ENCODE data around the gene SMYD1.
"Not testable (repeated sequence)": the region's sequence is repeated elsewhere in the genome, so short reads cannot be mapped to it uniquely, and the experiment has no call there.

SMYD1 gene

GRCh38 chr2:88067598-88067997 is at the start of gene SMYD1:
SMYD1 (plus strand) TSS chr2:88067825; CDS start chr2:88067865, 40 bp downstream.
- Mint-ChIP-seq H3K27ac (ENCODE audit: low read depth) (no peak within 1 kb of the TSS), H3K4me1 (no peaks in the 10 kb centered on the region), H3K9me3 (no peaks in the 10 kb centered on the region), H3K36me3 (ENCODE audit: insufficient read depth) (peaks cover 3% of the 10 kb centered on the region), H3K4me3 (no peak within 1 kb of the TSS), H3K27me3 (peaks cover 24% of the 10 kb centered on the region)
- no peak for DNase-seq (ENCODE audit: low spot score in 2 of 2)
- no peak for ATAC-seq (replicated peaks; ENCODE audit: extremely low read depth, poor library complexity, severe bottlenecking)

GRCh38 chr2:88018077-88018805 is 49.4 kb upstream of the SMYD1 start:
- Mint-ChIP-seq H3K27ac (ENCODE audit: low read depth) (peak overlapping the region; percentile 57), H3K4me3 (peak overlapping the region; percentile 88), H3K36me3 (ENCODE audit: insufficient read depth) (peaks cover 14% of the 10 kb centered on the region), H3K4me1 (peaks cover 19% of the 10 kb centered on the region)
- not testable (repeated sequence) for ATAC-seq (replicated peaks; ENCODE audit: extremely low read depth, poor library complexity, severe bottlenecking); DNase-seq (ENCODE audit: low spot score in 2 of 2); H3K27me3 Mint-ChIP-seq; H3K9me3 Mint-ChIP-seq

GRCh38 chr2:88018909-88019308 is 48.7 kb upstream of the SMYD1 start:
- Mint-ChIP-seq H3K4me3 (no peak overlapping the region), H3K27me3 (no peaks in the 10 kb centered on the region), H3K9me3 (no peaks in the 10 kb centered on the region), H3K27ac (ENCODE audit: low read depth) (no peak overlapping the region), H3K4me1 (peaks cover 19% of the 10 kb centered on the region), H3K36me3 (ENCODE audit: insufficient read depth) (peaks cover 14% of the 10 kb centered on the region)
- DNase-seq (ENCODE audit: low spot score in 2 of 2) (no peak), ATAC-seq (replicated peaks; ENCODE audit: extremely low read depth, poor library complexity, severe bottlenecking) (no peak)

- peaks cover 19% of the 10 kb centered on the region for H3K4me1 Mint-ChIP-seq
- H3K36me3 Mint-ChIP-seq (ENCODE audit: insufficient read depth), result peaks cover 14% of the 10 kb centered on the region
- DNase-seq (ENCODE audit: low spot score in 2 of 2) (no peak), ATAC-seq (replicated peaks; ENCODE audit: extremely low read depth, poor library complexity, severe bottlenecking) (no peak)
- H3K27me3 Mint-ChIP-seq, result no peaks in the 10 kb centered on the region
- no peak overlapping the region for H3K4me3 Mint-ChIP-seq
- H3K27ac Mint-ChIP-seq (ENCODE audit: low read depth), result no peak overlapping the region
- no peaks in the 10 kb centered on the region for H3K9me3 Mint-ChIP-seq
These were observed 47.6 kb upstream of the SMYD1 start for GRCh38 chr2:88019985-88020384.

- no peak for DNase-seq (ENCODE audit: low spot score in 2 of 2)
- H3K4me3 Mint-ChIP-seq, result no peak overlapping the region
These were observed 45.0 kb upstream of the SMYD1 start for GRCh38 chr2:88022669-88022921.

GRCh38 chr2:88024509-88024908 is 43.1 kb upstream of the SMYD1 start:
- H3K9me3 Mint-ChIP-seq, result no peaks in the 10 kb centered on the region
- H3K27me3 Mint-ChIP-seq, result no peaks in the 10 kb centered on the region
- no peak for DNase-seq (ENCODE audit: low spot score in 2 of 2)

More at GRCh38 chr2:88022669-88022921, 45.0 kb upstream of the SMYD1 start:
- H3K36me3 Mint-ChIP-seq (ENCODE audit: insufficient read depth), result peaks cover 11% of the 10 kb centered on the region
- no peaks in the 10 kb centered on the region for H3K9me3 Mint-ChIP-seq
- H3K27ac Mint-ChIP-seq (ENCODE audit: low read depth), result no peak overlapping the region
- ATAC-seq (replicated peaks; ENCODE audit: extremely low read depth, poor library complexity, severe bottlenecking), result no peak
- H3K4me1 Mint-ChIP-seq, result peaks cover 4% of the 10 kb centered on the region
- H3K27me3 Mint-ChIP-seq, result no peaks in the 10 kb centered on the region

GRCh38 chr2:88027697-88028389 is 39.8 kb upstream of the SMYD1 start:
- Mint-ChIP-seq H3K27ac (ENCODE audit: low read depth) (peak overlapping the region; percentile 5), H3K4me3 (no peak overlapping the region), H3K27me3 (no peaks in the 10 kb centered on the region), H3K9me3 (no peaks in the 10 kb centered on the region), H3K36me3 (ENCODE audit: insufficient read depth) (peaks cover 37% of the 10 kb centered on the region), H3K4me1 (no peaks in the 10 kb centered on the region)
- ATAC-seq (replicated peaks; ENCODE audit: extremely low read depth, poor library complexity, severe bottlenecking), result no peak
- DNase-seq (ENCODE audit: low spot score in 2 of 2), result no peak

More at GRCh38 chr2:88024509-88024908, 43.1 kb upstream of the SMYD1 start:
- ATAC-seq (replicated peaks; ENCODE audit: extremely low read depth, poor library complexity, severe bottlenecking), result no peak
- Mint-ChIP-seq H3K4me3 (no peak overlapping the region), H3K4me1 (no peaks in the 10 kb centered on the region), H3K36me3 (ENCODE audit: insufficient read depth) (peaks cover 23% of the 10 kb centered on the region), H3K27ac (ENCODE audit: low read depth) (no peak overlapping the region)

GRCh38 chr2:88028931-88029330 is 38.7 kb upstream of the SMYD1 start:
- Mint-ChIP-seq H3K27me3 (no peaks in the 10 kb centered on the region), H3K27ac (ENCODE audit: low read depth) (no peak overlapping the region), H3K4me3 (no peak overlapping the region), H3K4me1 (no peaks in the 10 kb centered on the region), H3K9me3 (no peaks in the 10 kb centered on the region), H3K36me3 (ENCODE audit: insufficient read depth) (peaks cover 42% of the 10 kb centered on the region)
- DNase-seq (ENCODE audit: low spot score in 2 of 2) (no peak), ATAC-seq (replicated peaks; ENCODE audit: extremely low read depth, poor library complexity, severe bottlenecking) (no peak)

- no peak for DNase-seq (ENCODE audit: low spot score in 2 of 2)
- ATAC-seq (replicated peaks; ENCODE audit: extremely low read depth, poor library complexity, severe bottlenecking), result no peak
- Mint-ChIP-seq H3K9me3 (no peaks in the 10 kb centered on the region), H3K4me3 (no peak overlapping the region), H3K27me3 (no peaks in the 10 kb centered on the region), H3K27ac (ENCODE audit: low read depth) (no peak overlapping the region), H3K36me3 (ENCODE audit: insufficient read depth) (peaks cover 40% of the 10 kb centered on the region), H3K4me1 (peaks cover 6% of the 10 kb centered on the region)
These were observed 35.4 kb upstream of the SMYD1 start for GRCh38 chr2:88032070-88032702.

- no peak for DNase-seq (ENCODE audit: low spot score in 2 of 2)
- Mint-ChIP-seq H3K4me3 (no peak overlapping the region), H3K27ac (ENCODE audit: low read depth) (no peak overlapping the region)
These were observed 31.4 kb upstream of the SMYD1 start for GRCh38 chr2:88036182-88036581.

GRCh38 chr2:88036606-88037005 is 31.0 kb upstream of the SMYD1 start:
- Mint-ChIP-seq H3K36me3 (ENCODE audit: insufficient read depth) (peaks cover 15% of the 10 kb centered on the region), H3K4me3 (no peak overlapping the region), H3K4me1 (peaks cover 24% of the 10 kb centered on the region), H3K27me3 (no peaks in the 10 kb centered on the region), H3K27ac (ENCODE audit: low read depth) (no peak overlapping the region), H3K9me3 (no peaks in the 10 kb centered on the region)
- no peak for ATAC-seq (replicated peaks; ENCODE audit: extremely low read depth, poor library complexity, severe bottlenecking)
- DNase-seq (ENCODE audit: low spot score in 2 of 2), result no peak

More at GRCh38 chr2:88036182-88036581, 31.4 kb upstream of the SMYD1 start:
- Mint-ChIP-seq H3K27me3 (no peaks in the 10 kb centered on the region), H3K36me3 (ENCODE audit: insufficient read depth) (peaks cover 17% of the 10 kb centered on the region), H3K9me3 (no peaks in the 10 kb centered on the region), H3K4me1 (peaks cover 24% of the 10 kb centered on the region)
- ATAC-seq (replicated peaks; ENCODE audit: extremely low read depth, poor library complexity, severe bottlenecking), result no peak

- DNase-seq (ENCODE audit: low spot score in 2 of 2) (no peak), ATAC-seq (replicated peaks; ENCODE audit: extremely low read depth, poor library complexity, severe bottlenecking) (no peak)
- Mint-ChIP-seq H3K4me1 (peaks cover 30% of the 10 kb centered on the region), H3K36me3 (ENCODE audit: insufficient read depth) (peaks cover 4% of the 10 kb centered on the region), H3K9me3 (no peaks in the 10 kb centered on the region), H3K27ac (ENCODE audit: low read depth) (peak overlapping the region; percentile 2), H3K27me3 (no peaks in the 10 kb centered on the region), H3K4me3 (no peak overlapping the region)
These were observed 29.1 kb upstream of the SMYD1 start for GRCh38 chr2:88038263-88039105.
